ENCODE results near the gene ZNF566. TPM values are rescaled to one million over a fixed set of nuclear protein-coding genes. Genes with fewer than 3 reads are reported as not detected.

ZNF566 gene
- total and polyA plus RNA-seq, 2 of the 13 experiments (the other 11 are each of a cell fraction or from before 2014, with no cell fraction given) = 4.8 to 13.7 TPM

DNA sequence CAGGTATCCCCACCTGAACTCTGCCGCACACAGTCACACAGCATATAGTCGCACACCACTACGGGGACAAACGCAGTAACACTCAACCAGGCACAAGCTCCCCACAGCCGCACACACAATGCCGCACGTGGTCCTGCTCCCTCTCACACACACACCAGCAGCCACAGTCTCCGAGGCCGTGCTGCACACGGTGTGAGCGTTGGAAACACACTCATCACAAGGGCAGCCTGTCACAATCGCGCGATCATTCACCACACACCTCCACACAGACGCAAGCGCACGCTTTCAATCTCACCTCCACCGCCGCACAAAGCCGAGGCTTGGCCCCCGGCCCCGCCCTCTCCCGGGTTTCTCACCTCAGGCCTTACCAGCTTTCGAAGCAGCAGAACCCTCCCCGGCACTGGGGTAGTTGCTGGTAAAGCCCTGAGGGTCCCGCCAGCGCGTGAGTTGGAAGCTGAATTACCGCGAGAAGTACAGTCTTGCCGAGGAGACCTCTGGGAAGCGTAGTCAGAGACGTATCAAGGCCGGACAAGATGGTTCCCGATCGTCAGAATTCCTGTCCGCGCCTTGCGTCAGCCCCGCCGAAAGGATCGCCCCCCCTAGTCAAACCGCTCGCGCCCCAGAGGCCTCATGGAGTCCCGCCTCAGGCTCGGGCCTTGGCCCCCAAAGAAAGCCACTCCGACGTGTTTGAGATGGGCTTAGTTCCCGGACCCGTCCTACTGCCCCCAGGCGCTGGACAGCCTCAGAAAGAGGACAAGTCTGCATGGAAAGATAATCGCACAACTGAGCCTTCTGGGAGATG is at the start of gene ZNF566 (continued):
- peak; percentile 84 for TF ChIP-seq KAT8 (CRISPR knock-in tag; IDR thresholded peaks at IDR 0.05)
- TF ChIP-seq FLYWCH1 (CRISPR knock-in tag; IDR thresholded peaks at IDR 0.05) = no peak
- TF ChIP-seq, protein P1, sequence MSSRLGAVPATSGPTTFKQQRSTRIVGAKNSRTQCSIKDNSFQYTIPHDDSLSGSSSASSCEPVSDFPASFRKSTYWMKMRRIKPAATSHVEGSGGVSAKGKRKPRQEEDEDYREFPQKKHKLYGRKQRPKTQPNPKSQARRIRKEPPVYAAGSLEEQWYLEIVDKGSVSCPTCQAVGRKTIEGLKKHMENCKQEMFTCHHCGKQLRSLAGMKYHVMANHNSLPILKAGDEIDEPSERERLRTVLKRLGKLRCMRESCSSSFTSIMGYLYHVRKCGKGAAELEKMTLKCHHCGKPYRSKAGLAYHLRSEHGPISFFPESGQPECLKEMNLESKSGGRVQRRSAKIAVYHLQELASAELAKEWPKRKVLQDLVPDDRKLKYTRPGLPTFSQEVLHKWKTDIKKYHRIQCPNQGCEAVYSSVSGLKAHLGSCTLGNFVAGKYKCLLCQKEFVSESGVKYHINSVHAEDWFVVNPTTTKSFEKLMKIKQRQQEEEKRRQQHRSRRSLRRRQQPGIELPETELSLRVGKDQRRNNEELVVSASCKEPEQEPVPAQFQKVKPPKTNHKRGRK (CRISPR knock-in tag; IDR thresholded peaks at IDR 0.05) = no peak
- no peak for TF ChIP-seq PCBP1 (IDR thresholded peaks at IDR 0.05; ENCODE audit: borderline replicate concordance, low read depth, low read length)
- TF ChIP-seq PHB2 (IDR thresholded peaks at IDR 0.05; ENCODE audit: partially characterized antibody) = no peak
- TF ChIP-seq, protein P2, sequence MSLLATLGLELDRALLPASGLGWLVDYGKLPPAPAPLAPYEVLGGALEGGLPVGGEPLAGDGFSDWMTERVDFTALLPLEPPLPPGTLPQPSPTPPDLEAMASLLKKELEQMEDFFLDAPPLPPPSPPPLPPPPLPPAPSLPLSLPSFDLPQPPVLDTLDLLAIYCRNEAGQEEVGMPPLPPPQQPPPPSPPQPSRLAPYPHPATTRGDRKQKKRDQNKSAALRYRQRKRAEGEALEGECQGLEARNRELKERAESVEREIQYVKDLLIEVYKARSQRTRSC (CRISPR knock-in tag; IDR thresholded peaks at IDR 0.05; ENCODE audit: low read depth) = no peak
- TF ChIP-seq DPF2 (CRISPR knock-in tag; IDR thresholded peaks at IDR 0.05; ENCODE audit: borderline replicate concordance, low read depth) = no peak
- peak; percentile 4; the same call in 1 of the 2 replicates for TF ChIP-seq ZNF552 (CRISPR knock-in tag; IDR thresholded peaks at IDR 0.05; ENCODE audit: borderline replicate concordance)
- TF ChIP-seq, protein P3, sequence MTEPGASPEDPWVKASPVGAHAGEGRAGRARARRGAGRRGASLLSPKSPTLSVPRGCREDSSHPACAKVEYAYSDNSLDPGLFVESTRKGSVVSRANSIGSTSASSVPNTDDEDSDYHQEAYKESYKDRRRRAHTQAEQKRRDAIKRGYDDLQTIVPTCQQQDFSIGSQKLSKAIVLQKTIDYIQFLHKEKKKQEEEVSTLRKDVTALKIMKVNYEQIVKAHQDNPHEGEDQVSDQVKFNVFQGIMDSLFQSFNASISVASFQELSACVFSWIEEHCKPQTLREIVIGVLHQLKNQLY (CRISPR knock-in tag; IDR thresholded peaks at IDR 0.05) = peak; percentile 43; the same call in 1 of the 2 replicates
- TF ChIP-seq AGO2 (optimal IDR thresholded peaks at IDR 0.05; ENCODE audit: low read depth, low read length) = peak; percentile 43
- TF ChIP-seq ZNF124 (CRISPR knock-in tag; IDR thresholded peaks at IDR 0.05) = 0 out of 2 replicates have a peak, but pooled peaks have one; percentile 52
- TF ChIP-seq, protein P4, sequence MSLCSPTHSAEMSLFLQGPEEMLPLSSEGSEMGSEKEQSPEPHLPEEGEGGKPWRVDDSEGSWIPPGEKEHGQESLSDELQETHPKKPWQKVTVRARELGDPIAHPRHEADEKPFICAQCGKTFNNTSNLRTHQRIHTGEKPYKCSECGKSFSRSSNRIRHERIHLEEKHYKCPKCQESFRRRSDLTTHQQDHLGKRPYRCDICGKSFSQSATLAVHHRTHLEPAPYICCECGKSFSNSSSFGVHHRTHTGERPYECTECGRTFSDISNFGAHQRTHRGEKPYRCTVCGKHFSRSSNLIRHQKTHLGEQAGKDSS (CRISPR knock-in tag; IDR thresholded peaks at IDR 0.05; ENCODE audit: borderline replicate concordance, low read depth) = no peak
- TF ChIP-seq, protein P5, sequence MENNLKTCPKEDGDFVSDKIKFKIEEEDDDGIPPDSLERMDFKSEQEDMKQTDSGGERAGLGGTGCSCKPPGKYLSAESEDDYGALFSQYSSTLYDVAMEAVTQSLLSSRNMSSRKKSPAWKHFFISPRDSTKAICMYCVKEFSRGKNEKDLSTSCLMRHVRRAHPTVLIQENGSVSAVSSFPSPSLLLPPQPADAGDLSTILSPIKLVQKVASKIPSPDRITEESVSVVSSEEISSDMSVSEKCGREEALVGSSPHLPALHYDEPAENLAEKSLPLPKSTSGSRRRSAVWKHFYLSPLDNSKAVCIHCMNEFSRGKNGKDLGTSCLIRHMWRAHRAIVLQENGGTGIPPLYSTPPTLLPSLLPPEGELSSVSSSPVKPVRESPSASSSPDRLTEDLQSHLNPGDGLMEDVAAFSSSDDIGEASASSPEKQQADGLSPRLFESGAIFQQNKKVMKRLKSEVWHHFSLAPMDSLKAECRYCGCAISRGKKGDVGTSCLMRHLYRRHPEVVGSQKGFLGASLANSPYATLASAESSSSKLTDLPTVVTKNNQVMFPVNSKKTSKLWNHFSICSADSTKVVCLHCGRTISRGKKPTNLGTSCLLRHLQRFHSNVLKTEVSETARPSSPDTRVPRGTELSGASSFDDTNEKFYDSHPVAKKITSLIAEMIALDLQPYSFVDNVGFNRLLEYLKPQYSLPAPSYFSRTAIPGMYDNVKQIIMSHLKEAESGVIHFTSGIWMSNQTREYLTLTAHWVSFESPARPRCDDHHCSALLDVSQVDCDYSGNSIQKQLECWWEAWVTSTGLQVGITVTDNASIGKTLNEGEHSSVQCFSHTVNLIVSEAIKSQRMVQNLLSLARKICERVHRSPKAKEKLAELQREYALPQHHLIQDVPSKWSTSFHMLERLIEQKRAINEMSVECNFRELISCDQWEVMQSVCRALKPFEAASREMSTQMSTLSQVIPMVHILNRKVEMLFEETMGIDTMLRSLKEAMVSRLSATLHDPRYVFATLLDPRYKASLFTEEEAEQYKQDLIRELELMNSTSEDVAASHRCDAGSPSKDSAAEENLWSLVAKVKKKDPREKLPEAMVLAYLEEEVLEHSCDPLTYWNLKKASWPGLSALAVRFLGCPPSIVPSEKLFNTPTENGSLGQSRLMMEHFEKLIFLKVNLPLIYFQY (CRISPR knock-in tag; IDR thresholded peaks at IDR 0.05; ENCODE audit: borderline replicate concordance) = 0 out of 2 replicates have a peak, but pooled peaks have one; percentile 19
- TF ChIP-seq, protein P6, sequence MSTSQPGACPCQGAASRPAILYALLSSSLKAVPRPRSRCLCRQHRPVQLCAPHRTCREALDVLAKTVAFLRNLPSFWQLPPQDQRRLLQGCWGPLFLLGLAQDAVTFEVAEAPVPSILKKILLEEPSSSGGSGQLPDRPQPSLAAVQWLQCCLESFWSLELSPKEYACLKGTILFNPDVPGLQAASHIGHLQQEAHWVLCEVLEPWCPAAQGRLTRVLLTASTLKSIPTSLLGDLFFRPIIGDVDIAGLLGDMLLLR (CRISPR knock-in tag; IDR thresholded peaks at IDR 0.05) = no peak
- TF ChIP-seq MIER2 (CRISPR knock-in tag; IDR thresholded peaks at IDR 0.05) = peak; percentile 35; the same call in 1 of the 2 replicates
- TF ChIP-seq ZNF251 (CRISPR knock-in tag; IDR thresholded peaks at IDR 0.05) = no peak
- TF ChIP-seq ZNF432 (CRISPR knock-in tag; IDR thresholded peaks at IDR 0.05; ENCODE audit: borderline replicate concordance) = no peak
- no peak; the same call in 1 of the 2 replicates for TF ChIP-seq RORA (CRISPR knock-in tag; IDR thresholded peaks at IDR 0.05)
- TF ChIP-seq NFIB (CRISPR knock-in tag; IDR thresholded peaks at IDR 0.05; ENCODE audit: borderline replicate concordance) = no peak
- 0 out of 2 replicates have a peak, but pooled peaks have one; percentile 79 for TF ChIP-seq KDM3A (CRISPR knock-in tag; IDR thresholded peaks at IDR 0.05; ENCODE audit: low read depth)
- TF ChIP-seq ETV6 (CRISPR knock-in tag; conservative IDR thresholded peaks at IDR 0.05) = no peak
